Measurements from ENCODE around the gene CIT. TPM values are rescaled to one million over a fixed set of nuclear protein-coding genes. Genes with fewer than 3 reads are reported as not detected.

CIT gene
- total RNA-seq, 2 experiments from 2014 or later, result 28.6 to 32.4 TPM

GRCh38 chr12:119868992-119869391 is 8.1 kb downstream of the CIT start:
- ChIA-PET POLR2A (no interaction called here), CTCF (no interaction called here)

DNA sequence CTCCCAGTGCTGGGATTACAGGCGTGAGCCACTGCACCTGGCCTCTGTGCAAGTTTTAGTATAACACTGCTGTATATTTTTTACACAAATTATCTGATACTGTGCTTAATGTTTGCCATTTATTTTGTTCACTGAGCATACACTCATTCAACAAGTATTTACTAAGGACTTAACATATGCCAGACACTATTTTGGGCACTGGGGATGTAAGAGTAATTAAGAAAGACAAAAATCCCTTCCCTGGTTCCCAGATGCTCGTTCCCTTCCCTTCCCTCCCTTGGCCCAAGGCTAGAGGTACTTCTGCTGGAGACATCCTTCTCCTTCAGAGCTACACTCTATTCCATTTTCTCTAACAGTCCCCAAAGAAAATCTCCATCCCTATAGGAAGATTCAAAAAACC is 12.5 kb downstream of the CIT start:
- ChIA-PET POLR2A (no interaction called here), CTCF (no interaction called here)

DNA sequence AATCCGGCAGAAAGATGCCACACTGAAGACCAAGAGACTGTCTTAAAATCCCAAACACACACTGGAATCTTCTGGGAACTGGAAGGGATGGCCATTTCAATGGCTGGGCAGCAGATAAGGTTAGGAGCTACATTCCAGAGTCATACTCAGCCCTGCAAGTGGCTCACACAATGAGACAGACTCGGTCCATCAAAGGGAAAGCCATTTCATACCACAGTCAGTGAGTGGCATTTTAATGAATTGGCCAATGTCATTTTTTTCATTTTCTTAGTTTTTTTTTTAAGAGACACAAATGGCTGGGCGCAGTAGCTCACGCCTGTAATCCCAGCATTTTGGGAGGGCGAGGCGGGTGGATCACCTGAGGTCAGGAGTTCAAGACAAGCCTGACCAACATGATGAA is 17.9 kb downstream of the CIT start:
- ChIA-PET POLR2A (interaction anchor here (0.7 kb wide), 1 partner anchor 130 kb away, joined by 4 read pairs; no protein-coding TSS in a partner anchor), CTCF (no interaction called here)

- ChIA-PET POLR2A (no interaction called here), CTCF (no interaction called here)
Observed at GRCh38 chr12:119857041-119857591, 20.0 kb downstream of the CIT start.

DNA sequence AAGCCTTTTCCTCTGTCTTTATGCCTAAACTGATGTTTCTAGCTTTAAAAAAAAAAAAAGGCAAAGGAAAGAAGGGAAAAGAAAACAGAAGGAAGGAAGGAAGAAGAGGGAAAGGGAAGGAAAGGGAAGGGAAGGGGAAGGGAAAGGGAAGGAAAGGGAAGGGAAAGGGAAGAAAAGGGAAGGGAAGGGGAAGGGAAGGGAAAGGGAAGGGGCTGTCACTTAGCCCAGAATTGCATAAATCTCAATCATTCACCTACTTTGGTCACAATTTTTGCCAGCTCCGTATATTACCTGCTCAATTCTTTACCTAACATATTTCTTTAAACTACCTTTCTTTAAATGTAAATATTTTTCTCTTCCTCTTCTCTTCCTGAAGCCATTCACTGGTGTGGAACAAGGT is 26.8 kb downstream of the CIT start:
- ChIA-PET POLR2A (no interaction called here), CTCF (no interaction called here)

DNA sequence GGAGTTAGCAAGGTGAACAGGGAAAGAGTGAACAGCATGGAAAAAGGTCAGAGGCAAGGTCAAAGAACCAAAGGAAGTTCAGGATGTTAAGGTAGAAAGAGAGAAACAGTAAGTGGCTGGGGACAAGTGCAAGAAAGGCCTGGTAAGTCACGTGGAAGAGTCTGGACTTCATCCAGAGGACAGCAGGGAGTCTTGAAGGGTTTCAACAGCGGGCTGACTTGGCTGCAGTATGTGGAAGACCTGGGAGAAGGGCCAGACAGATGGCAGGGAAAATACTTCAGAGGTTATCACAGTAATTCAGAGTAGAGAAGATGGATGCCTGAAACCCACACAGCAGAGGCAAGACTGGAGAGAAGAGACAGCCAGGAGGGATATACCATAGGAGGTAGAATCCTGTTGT is 34.0 kb downstream of the CIT start:
- POLR2A ChIA-PET, result no interaction called here
- CTCF ChIA-PET, result no interaction called here

DNA sequence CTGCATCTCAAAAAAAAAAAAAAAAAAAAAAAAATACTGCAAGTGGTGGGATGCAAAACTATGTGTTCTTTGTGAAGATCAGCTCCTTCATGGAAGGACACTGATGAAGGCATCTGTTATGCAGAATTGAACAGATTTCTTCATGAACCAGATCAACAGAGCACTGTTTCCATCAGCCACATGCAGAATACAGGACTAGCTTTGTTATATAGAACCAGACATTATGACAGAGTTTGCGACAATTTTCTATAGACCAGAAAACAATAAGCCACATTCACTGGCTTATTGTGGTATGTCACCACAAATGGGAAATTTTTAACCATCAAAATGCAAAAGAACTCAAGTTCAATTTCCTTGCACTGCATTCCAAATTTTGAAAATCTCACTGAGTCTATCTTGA is 34.7 kb downstream of the CIT start:
- ChIA-PET POLR2A (no interaction called here), CTCF (no interaction called here)

GRCh38 chr12:119841433-119842210 is 35.5 kb downstream of the CIT start:
- CTCF ChIA-PET, result no interaction called here
- POLR2A ChIA-PET, result no interaction called here

DNA sequence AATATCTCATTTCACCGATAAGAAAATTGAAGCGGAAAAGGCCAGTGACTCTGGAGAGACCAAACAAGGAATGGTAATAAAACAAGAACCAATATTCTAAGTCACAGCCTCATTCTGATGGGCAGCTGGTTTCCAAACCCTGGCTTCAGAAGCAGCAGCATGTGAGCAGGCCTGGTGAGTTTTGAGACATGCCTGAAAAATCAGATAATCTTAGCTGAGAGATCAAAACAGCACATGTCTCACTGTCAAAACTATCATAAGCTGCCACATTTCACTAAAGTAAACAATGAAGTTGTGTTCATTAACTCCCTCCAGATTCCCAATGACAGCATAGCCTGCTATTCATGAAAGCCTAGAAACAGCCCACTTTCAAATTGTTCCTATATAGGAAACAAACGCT is 36.5 kb downstream of the CIT start:
- ChIA-PET CTCF (no interaction called here), POLR2A (no interaction called here)

GRCh38 chr12:119840168-119840567 is 37.0 kb downstream of the CIT start:
- CTCF ChIA-PET, result no interaction called here
- POLR2A ChIA-PET, result no interaction called here

DNA sequence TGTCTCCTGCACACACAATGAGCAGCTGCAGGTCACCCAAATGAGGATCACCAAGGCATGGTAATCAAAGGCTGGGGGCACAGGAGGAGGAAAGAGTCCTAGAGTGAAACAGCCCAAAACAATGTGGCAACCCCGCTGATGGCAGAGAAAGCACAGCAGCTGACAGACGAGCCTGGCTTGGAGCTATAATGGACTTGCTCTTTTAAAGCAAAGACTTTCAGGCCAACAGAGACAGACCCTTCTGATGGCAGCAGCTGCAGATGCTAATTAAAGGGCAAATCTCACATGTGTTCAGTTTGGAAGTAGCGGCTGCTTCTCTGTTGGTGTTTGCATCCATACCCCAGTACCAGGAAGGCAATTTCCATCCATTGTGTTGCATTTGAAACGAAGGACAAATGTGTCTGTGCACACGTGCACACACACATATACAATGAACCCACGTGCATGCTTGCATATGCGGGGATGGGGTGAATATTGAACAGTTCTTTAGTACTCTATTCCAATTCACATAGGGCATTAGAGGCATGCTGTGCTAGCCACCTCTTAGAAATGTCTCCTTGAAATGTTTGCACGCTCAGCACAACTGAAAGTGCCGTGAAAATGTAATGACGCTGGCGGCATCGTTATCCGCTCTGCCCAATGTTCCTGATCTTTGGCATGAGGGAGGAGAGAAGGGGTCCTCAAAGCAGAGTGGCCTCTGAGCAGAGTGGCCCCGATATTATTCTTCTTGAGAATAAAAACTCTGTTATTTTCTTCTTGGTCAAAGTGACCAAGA is 38.1 kb downstream of the CIT start:
- ChIA-PET POLR2A (no interaction called here), CTCF (no interaction called here)

GRCh38 chr12:119836781-119837180 is 40.3 kb downstream of the CIT start:
- POLR2A ChIA-PET, result no interaction called here
- CTCF ChIA-PET, result no interaction called here

DNA sequence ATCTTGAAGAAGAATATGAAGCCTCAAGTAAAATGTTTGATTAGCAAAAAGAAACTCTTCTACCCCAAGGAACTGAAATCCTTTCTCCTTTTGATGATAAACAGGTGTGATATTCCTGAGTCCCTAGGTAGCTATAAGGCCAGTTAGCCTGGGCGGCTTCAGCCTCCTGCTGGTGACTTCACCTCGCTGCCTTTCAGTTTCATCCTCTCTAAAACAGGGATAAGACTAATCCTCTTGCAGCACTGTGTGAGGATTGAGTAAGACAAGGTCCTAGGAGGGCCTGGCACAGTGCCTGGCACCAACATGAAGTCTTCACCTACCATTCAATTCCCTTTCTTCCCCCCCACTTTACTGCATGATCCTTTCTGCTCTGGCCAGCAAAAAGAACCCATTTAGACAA is 42.1 kb downstream of the CIT start:
- ChIA-PET CTCF (no interaction called here), POLR2A (no interaction called here)

DNA sequence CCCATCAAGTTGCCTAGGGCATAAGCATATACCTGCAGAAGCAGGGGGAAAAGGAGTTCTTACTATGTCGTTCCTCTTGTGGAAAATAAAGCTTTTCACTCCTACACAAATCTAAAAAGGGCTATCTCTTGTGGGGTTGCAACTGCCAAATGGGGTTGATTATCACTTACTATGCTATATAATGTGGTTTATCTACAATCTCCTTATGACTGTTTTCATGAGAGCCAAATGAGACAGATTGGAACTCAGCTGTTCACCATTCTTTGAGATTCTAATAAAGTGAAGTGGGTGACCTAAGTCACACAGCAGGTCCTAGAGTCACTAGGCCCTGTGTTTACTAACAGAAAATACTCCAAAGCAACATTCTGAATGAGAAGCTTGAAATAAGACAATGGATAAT is 47.7 kb downstream of the CIT start:
- CTCF ChIA-PET, result no interaction called here
- POLR2A ChIA-PET, result no interaction called here

DNA sequence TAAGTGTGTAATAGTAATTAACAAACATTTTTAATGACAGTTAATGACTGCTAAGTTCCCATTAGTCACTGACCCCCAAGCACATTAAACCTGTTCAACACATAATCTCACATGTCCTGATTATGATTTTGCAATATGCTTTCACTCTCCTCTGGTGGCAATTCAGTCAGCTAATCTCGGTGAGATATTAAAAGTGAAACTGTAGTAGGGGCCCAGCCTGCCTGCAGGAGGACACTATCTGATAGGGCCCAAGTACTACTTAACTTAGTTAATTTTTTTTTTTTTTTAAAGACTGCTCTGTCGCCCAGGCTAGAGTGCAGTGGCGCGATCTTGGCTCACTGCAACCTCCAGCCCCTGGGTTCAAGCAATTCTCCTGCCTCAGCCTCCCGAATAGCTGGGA is 48.8 kb downstream of the CIT start:
- CTCF ChIA-PET, result no interaction called here
- POLR2A ChIA-PET, result no interaction called here

DNA sequence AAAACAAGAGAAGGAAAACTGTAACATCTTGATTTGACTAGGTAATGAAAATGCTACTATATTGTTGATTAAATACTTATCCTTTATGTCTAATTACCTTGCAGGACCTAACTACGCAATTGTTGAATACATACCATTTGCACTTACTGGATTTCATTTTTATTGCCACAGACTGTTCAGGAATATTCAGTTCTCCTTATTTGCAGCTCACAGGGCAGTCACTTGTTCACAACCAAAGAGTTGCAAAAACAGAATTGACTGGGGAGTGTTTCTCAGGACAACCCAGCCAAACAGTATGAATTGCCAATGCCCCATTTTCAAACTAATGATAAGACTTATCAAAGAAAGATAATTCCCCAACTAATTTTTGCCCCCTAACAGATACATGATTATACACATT is 49.4 kb downstream of the CIT start:
- CTCF ChIA-PET, result no interaction called here
- POLR2A ChIA-PET, result no interaction called here

- ChIA-PET POLR2A (no interaction called here), CTCF (no interaction called here)
Observed at GRCh38 chr12:119826661-119827445, 50.3 kb downstream of the CIT start.

DNA sequence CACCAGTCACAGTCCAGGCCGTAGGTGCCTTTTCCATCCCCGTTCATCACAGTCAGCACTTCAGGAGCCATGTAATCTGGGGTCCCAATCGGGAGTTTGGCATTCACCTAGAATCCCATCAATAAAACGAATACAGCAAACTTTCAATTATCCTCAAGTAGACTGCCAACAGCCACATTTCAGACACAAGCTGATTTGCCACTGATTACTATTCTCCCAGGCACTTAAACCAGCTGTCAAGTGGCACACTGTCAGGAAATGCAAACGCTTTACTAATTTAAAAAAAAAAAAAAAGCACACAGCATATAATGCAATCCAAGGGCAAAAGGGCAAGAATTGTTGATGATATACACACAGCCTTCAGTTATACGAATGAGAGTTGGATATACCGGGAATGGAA is 51.9 kb downstream of the CIT start:
- ChIA-PET POLR2A (no interaction called here), CTCF (no interaction called here)

- POLR2A ChIA-PET, result no interaction called here
Observed at GRCh38 chr12:119822046-119822445, 55.1 kb downstream of the CIT start.

GRCh38 chr12:119819322-119819721 is 57.8 kb downstream of the CIT start:
- CTCF ChIA-PET, result no interaction called here
- POLR2A ChIA-PET, result no interaction called here

More at GRCh38 chr12:119822046-119822445, 55.1 kb downstream of the CIT start:
- CTCF ChIA-PET, result no interaction called here

Data from activated CD8-positive, alpha-beta memory T cell treated with anti-CD3 and anti-CD28 coated beads for 36 hours (primary cell).